PFSK-1 (cell line): ENCODE results near the gene PSEN1.

Experiments
- FOXP2 ChIP-seq: optimal IDR thresholded peaks from 2 replicates; pipeline ENCODE3; 2011; ENCODE audit warnings: borderline replicate concordance, control low read depth, inconsistent platforms; ENCODE audit not compliant: insufficient read depth; ENCODE audit errors: extremely low read length, extremely low read depth
- POLR2AphosphoS5 ChIP-seq: IDR thresholded peaks from 2 replicates; pipeline ENCODE4 v1.6.1; 2012; ENCODE audit warnings: low read depth, mild to moderate bottlenecking, control low read depth, low read length, moderate library complexity
- SIN3A ChIP-seq: IDR thresholded peaks from 2 replicates; pipeline ENCODE4 v1.6.1; 2012; ENCODE audit warnings: mild to moderate bottlenecking, low read length, moderate library complexity, borderline replicate concordance; ENCODE audit not compliant: insufficient read depth
- TAF1 ChIP-seq: IDR thresholded peaks from 2 replicates; pipeline ENCODE4 v1.6.1; 2012; ENCODE audit warnings: low read length, control low read depth, borderline replicate concordance; ENCODE audit not compliant: insufficient read depth
- TF ChIP-seq, protein P1 (sequence below), 2 experiments: IDR thresholded peaks; 2 replicates each; pipeline versions ENCODE4 v1.6.1 to v1.8.0; 2011 to 2012; ENCODE audit warnings: low read depth in 2 of 2, low read length in 2 of 2, control low read depth in 1 of 2, inconsistent platforms in 1 of 2, mild to moderate bottlenecking in 1 of 2, moderate library complexity in 1 of 2; ENCODE audit not compliant: insufficient read depth in 1 of 2

Gene PSEN1

GRCh38 chr14:73124180-73124894 lies 12.0 kb upstream of the PSEN1 start:
- TF ChIP-seq, protein P1, sequence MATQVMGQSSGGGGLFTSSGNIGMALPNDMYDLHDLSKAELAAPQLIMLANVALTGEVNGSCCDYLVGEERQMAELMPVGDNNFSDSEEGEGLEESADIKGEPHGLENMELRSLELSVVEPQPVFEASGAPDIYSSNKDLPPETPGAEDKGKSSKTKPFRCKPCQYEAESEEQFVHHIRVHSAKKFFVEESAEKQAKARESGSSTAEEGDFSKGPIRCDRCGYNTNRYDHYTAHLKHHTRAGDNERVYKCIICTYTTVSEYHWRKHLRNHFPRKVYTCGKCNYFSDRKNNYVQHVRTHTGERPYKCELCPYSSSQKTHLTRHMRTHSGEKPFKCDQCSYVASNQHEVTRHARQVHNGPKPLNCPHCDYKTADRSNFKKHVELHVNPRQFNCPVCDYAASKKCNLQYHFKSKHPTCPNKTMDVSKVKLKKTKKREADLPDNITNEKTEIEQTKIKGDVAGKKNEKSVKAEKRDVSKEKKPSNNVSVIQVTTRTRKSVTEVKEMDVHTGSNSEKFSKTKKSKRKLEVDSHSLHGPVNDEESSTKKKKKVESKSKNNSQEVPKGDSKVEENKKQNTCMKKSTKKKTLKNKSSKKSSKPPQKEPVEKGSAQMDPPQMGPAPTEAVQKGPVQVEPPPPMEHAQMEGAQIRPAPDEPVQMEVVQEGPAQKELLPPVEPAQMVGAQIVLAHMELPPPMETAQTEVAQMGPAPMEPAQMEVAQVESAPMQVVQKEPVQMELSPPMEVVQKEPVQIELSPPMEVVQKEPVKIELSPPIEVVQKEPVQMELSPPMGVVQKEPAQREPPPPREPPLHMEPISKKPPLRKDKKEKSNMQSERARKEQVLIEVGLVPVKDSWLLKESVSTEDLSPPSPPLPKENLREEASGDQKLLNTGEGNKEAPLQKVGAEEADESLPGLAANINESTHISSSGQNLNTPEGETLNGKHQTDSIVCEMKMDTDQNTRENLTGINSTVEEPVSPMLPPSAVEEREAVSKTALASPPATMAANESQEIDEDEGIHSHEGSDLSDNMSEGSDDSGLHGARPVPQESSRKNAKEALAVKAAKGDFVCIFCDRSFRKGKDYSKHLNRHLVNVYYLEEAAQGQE (IDR thresholded peaks at IDR 0.05; ENCODE audit: insufficient read depth in 1 of 2, low read depth in 2 of 2, low read length in 2 of 2), result no peak
- TF ChIP-seq FOXP2, result no peak
- TF ChIP-seq SIN3A, result no peak
- TF ChIP-seq POLR2AphosphoS5, result no peak
- no peak for TF ChIP-seq TAF1

DNA sequence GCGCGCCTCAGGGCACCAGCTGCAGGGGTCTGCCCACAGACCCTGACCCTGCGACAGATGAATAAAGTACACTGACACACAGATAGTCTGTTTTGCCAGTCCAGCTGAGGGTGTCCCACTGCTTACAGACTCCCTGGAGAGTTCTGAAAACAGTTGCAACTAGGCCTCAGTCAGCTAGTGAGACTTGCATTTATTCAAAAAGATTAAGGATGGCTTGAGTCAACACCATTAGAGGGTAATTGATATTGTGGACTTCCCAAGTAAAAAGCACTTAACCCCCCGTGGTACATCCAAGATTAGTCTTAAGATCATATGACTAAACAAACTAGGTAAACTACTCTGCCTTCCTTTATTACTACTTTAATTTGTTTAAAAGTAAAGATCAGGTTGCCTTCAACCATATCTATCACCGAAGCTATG lies 11.1 kb upstream of the PSEN1 start:
- TF ChIP-seq TAF1 (no peak), FOXP2 (no peak), POLR2AphosphoS5 (no peak), SIN3A (no peak)
- TF ChIP-seq, protein P1 (IDR thresholded peaks at IDR 0.05; ENCODE audit: insufficient read depth in 1 of 2, low read depth in 2 of 2, low read length in 2 of 2), result no peak

GRCh38 chr14:73125746-73126145 lies 10.6 kb upstream of the PSEN1 start:
- no peak for TF ChIP-seq SIN3A
- TF ChIP-seq FOXP2, result no peak
- TF ChIP-seq, protein P1 (IDR thresholded peaks at IDR 0.05; ENCODE audit: insufficient read depth in 1 of 2, low read depth in 2 of 2, low read length in 2 of 2), result no peak
- no peak for TF ChIP-seq POLR2AphosphoS5
- no peak for TF ChIP-seq TAF1

GRCh38 chr14:73133795-73134194 lies 2.5 kb upstream of the PSEN1 start:
- TF ChIP-seq TAF1 (no peak), POLR2AphosphoS5 (no peak), SIN3A (no peak), FOXP2 (no peak)
- TF ChIP-seq, protein P1 (IDR thresholded peaks at IDR 0.05; ENCODE audit: insufficient read depth in 1 of 2, low read depth in 2 of 2, low read length in 2 of 2), result no peak
